ENCODE measurements around the gene SLC9A3. TPM values are rescaled to one million over a fixed set of nuclear protein-coding genes. Genes with fewer than 3 reads are reported as not detected.

Gene SLC9A3
- total and polyA plus RNA-seq, 8 donors, result 2.7 to 142 (median 14.9) TPM

GRCh38 chr5:477247-477646, 47.0 kb downstream of the SLC9A3 start:
- H3K27ac ChIP-seq, result no peak overlapping the region
- 66 to 78% (median 75%) methylated on average over 18 to 19 of the region's 19 CpGs for WGBS, 5 donors
- H3K4me3 ChIP-seq, result no peak overlapping the region
- H3K27me3 ChIP-seq, result peaks cover 24 to 85% (median 51%) of the 10 kb centered on the region in 3 donors
- peaks cover 12 to 29% (median 28%) of the 10 kb centered on the region in 4 donors for H3K4me1 ChIP-seq
- H3K9me3 ChIP-seq, result no peaks in the 10 kb centered on the region
- DNase-seq, result no peak
- TF ChIP-seq POLR2AphosphoS5 (IDR thresholded peaks at IDR 0.05) (no peak), EP300 (IDR thresholded peaks at IDR 0.05) (no peak), POLR2A (IDR thresholded peaks at IDR 0.05) (no peak)
- TF ChIP-seq, protein P1, sequence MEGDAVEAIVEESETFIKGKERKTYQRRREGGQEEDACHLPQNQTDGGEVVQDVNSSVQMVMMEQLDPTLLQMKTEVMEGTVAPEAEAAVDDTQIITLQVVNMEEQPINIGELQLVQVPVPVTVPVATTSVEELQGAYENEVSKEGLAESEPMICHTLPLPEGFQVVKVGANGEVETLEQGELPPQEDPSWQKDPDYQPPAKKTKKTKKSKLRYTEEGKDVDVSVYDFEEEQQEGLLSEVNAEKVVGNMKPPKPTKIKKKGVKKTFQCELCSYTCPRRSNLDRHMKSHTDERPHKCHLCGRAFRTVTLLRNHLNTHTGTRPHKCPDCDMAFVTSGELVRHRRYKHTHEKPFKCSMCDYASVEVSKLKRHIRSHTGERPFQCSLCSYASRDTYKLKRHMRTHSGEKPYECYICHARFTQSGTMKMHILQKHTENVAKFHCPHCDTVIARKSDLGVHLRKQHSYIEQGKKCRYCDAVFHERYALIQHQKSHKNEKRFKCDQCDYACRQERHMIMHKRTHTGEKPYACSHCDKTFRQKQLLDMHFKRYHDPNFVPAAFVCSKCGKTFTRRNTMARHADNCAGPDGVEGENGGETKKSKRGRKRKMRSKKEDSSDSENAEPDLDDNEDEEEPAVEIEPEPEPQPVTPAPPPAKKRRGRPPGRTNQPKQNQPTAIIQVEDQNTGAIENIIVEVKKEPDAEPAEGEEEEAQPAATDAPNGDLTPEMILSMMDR (IDR thresholded peaks at IDR 0.05), result no peak
- H3K36me3 ChIP-seq, result no peaks in the 10 kb centered on the region
- intact Hi-C loops (cut with DNase I; ENCODE audit: low total_unique reads), result no loop called here

GRCh38 chr5:476814-477175, 47.5 kb downstream of the SLC9A3 start:
- DNase-seq, result no peak
- no peak overlapping the region for H3K27ac ChIP-seq
- no peak overlapping the region for H3K4me3 ChIP-seq
- TF ChIP-seq POLR2AphosphoS5 (IDR thresholded peaks at IDR 0.05) (no peak), EP300 (IDR thresholded peaks at IDR 0.05) (no peak), POLR2A (IDR thresholded peaks at IDR 0.05) (no peak)
- TF ChIP-seq, protein P1 (IDR thresholded peaks at IDR 0.05), result no peak
- H3K27me3 ChIP-seq, result peaks cover 24 to 81% (median 47%) of the 10 kb centered on the region in 3 donors
- H3K36me3 ChIP-seq, result no peaks in the 10 kb centered on the region
- 61 to 72% (median 69%) methylated on average over 8 to 9 of the region's 9 CpGs for WGBS, 5 donors
- intact Hi-C loops (cut with DNase I; ENCODE audit: low total_unique reads), result no loop called here
- peaks cover 16 to 33% (median 32%) of the 10 kb centered on the region in 4 donors for H3K4me1 ChIP-seq
- H3K9me3 ChIP-seq, result no peaks in the 10 kb centered on the region

DNA sequence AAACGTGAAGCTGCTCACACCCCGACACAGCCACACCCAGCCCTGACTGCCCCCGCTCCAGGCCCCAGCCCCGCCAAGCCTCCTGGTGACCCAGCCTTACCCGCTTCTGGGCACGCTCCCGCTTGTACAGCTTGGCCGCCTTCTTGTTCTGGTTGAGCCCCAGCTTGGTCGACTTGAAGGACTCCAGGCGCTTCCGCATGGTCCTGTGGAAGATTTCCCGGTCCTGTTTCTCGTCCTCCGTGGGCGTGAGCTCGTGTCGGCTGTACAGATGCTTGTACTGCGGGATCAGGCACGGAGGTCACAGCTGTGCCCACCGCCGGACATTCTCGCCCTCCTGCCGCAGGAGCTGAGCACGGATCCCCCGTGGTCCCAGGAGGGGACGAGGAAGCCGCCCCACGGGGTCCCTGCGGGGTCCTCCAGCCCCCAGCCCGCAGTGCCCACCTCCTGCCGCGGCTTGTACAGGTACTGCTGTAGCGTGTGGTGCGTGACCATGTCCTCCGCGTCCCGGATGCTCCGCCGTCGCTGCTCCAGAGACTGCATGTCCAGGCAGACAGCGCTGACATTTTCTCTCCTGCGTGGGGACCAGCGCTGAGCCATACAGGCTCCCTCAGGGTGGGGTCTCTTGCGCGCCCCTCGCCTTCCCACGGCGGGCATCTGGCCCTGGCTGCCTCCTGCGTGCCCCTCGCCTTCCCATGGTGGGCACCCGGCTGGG, 48.0 kb downstream of the SLC9A3 start:
- no peaks in the 10 kb centered on the region for H3K9me3 ChIP-seq
- H3K36me3 ChIP-seq, result peaks cover 0 to 3% (median under 1%) of the 10 kb centered on the region in 4 donors
- peaks cover 21 to 39% (median 38%) of the 10 kb centered on the region in 4 donors for H3K4me1 ChIP-seq
- H3K27ac ChIP-seq, result no peak overlapping the region
- no peak for TF ChIP-seq POLR2AphosphoS5 (IDR thresholded peaks at IDR 0.05)
- TF ChIP-seq, protein P1 (IDR thresholded peaks at IDR 0.05), result no peak
- no peak for TF ChIP-seq POLR2A (IDR thresholded peaks at IDR 0.05)
- TF ChIP-seq EP300 (IDR thresholded peaks at IDR 0.05), result no peak
- H3K27me3 ChIP-seq, result peaks cover 24 to 76% (median 45%) of the 10 kb centered on the region in 3 donors
- no peak overlapping the region for H3K4me3 ChIP-seq
- WGBS, 5 donors, result 63 to 82% (median 79%) methylated on average over 34 to 51 of the region's 51 CpGs
- intact Hi-C loops (cut with DNase I; ENCODE audit: low total_unique reads), result no loop called here
- no peak for DNase-seq

DNA sequence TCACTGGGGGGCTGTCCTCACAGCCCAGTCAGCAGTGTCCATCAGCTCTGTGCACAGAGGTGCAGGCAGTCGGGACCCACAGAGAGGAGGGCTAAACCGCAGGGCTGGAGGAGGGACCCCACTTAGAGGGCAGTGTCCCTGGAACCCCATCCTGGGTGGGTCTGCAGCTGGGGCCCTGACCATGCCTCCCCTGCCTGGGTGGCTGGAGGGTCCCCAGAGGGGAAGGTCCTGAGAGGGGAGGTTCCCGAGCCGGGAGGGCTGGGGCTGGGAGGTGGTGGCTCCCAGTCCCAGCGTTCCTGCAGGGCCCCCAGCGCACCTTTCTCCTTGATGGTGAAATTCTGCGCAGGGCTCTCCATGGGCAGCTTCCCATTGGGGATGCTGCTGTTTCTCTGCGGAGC, 48.5 kb downstream of the SLC9A3 start:
- no peaks in the 10 kb centered on the region for H3K9me3 ChIP-seq

More for the DNA sequence above, 48.5 kb downstream of the SLC9A3 start:
- H3K36me3 ChIP-seq, result peaks cover 0 to 8% (median 3%) of the 10 kb centered on the region in 4 donors
- H3K4me3 ChIP-seq, result no peak overlapping the region
- no peak overlapping the region for H3K27ac ChIP-seq
- TF ChIP-seq POLR2AphosphoS5 (IDR thresholded peaks at IDR 0.05), result no peak
- TF ChIP-seq, protein P1 (IDR thresholded peaks at IDR 0.05), result no peak
- TF ChIP-seq EP300 (IDR thresholded peaks at IDR 0.05), result no peak
- no peak for TF ChIP-seq POLR2A (IDR thresholded peaks at IDR 0.05)
- intact Hi-C loops (cut with DNase I; ENCODE audit: low total_unique reads), result no loop called here
- no peak for DNase-seq
- H3K27me3 ChIP-seq, result peaks cover 24 to 70% (median 44%) of the 10 kb centered on the region in 3 donors
- 61 to 75% (median 68%) methylated on average over 4 to 8 of the region's 8 CpGs for WGBS, 5 donors
- peaks cover 21 to 44% (median 43%) of the 10 kb centered on the region in 4 donors for H3K4me1 ChIP-seq
